ENCODE results near the gene PARD3B. TPM values are rescaled to one million over a fixed set of nuclear protein-coding genes. Genes with fewer than 3 reads are reported as not detected.

The PARD3B gene
- total RNA-seq, 2 donors from 2014 or later, result 15.0 to 17.8 TPM

GRCh38 chr2:205659922-205660321, 1114.6 kb downstream of the PARD3B start:
- TF ChIP-seq, protein P1, sequence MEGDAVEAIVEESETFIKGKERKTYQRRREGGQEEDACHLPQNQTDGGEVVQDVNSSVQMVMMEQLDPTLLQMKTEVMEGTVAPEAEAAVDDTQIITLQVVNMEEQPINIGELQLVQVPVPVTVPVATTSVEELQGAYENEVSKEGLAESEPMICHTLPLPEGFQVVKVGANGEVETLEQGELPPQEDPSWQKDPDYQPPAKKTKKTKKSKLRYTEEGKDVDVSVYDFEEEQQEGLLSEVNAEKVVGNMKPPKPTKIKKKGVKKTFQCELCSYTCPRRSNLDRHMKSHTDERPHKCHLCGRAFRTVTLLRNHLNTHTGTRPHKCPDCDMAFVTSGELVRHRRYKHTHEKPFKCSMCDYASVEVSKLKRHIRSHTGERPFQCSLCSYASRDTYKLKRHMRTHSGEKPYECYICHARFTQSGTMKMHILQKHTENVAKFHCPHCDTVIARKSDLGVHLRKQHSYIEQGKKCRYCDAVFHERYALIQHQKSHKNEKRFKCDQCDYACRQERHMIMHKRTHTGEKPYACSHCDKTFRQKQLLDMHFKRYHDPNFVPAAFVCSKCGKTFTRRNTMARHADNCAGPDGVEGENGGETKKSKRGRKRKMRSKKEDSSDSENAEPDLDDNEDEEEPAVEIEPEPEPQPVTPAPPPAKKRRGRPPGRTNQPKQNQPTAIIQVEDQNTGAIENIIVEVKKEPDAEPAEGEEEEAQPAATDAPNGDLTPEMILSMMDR (IDR thresholded peaks at IDR 0.05), result no peak
- TF ChIP-seq POLR2A (IDR thresholded peaks at IDR 0.05), result no peak
- H3K4me3 ChIP-seq, result no peak overlapping the region
- no peaks in the 10 kb centered on the region for H3K27me3 ChIP-seq
- intact Hi-C loops (cut with DNase I), result no loop called here
- ATAC-seq, result no peak
- no peak overlapping the region for H3K27ac ChIP-seq
- WGBS, 2 donors, result 64 to 85% methylated on average over 7 to 8 of the region's 8 CpGs
- no peaks in the 10 kb centered on the region for H3K4me1 ChIP-seq
- no peaks in the 10 kb centered on the region for H3K36me3 ChIP-seq (replicated peaks in 1 of 2; ENCODE audit: insufficient read depth in 1 of 2, low read depth in 2 of 2)
- no peak for DNase-seq
- no peaks in the 10 kb centered on the region for H3K9me3 ChIP-seq

DNA sequence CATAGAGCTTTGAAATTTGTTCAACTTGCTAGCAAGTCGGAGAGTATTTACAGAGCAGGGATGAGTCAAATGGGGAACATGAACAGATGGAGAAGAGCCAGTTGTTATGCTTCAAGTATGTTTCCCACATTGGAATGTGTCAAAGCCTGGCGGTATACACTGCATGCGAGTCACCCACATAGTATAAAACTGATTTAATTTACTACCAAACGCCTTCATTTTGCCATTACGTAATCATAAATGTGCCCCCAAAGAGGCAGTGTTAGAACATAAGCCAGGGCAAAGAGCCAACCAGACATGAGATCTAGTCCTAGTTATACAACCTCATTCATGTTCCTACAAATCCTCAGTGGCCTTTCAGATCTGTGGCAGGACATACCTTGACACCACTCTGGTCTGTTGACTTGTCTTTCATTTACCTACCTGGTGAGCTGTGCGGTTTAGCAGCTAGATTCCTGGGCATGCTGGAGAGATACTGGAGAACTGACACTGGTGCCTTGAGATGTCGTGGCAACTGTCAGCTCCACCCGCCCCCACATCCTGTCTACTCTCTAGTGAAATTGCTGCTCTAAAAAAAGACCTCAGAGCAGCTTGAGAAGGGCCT, 1115.3 kb downstream of the PARD3B start:
- Histone ChIP-seq H3K9me3 (no peaks in the 10 kb centered on the region), H3K27ac (no peak overlapping the region), H3K27me3 (no peaks in the 10 kb centered on the region), H3K36me3 (replicated peaks in 1 of 2; ENCODE audit: insufficient read depth in 1 of 2, low read depth in 2 of 2) (no peaks in the 10 kb centered on the region), H3K4me3 (no peak overlapping the region), H3K4me1 (no peaks in the 10 kb centered on the region)
- intact Hi-C loops (cut with DNase I), result no loop called here
- TF ChIP-seq POLR2A (IDR thresholded peaks at IDR 0.05), result no peak
- TF ChIP-seq, protein P1 (IDR thresholded peaks at IDR 0.05), result no peak
- DNase-seq (peak in 1 of 4 donors; percentile 10), ATAC-seq (no peak)
- 54 to 59% methylated on average over 8 of the region's 8 CpGs for WGBS, 2 donors

- H3K4me3 ChIP-seq, result no peak overlapping the region
- no peak overlapping the region for H3K27ac ChIP-seq
- H3K27me3 ChIP-seq, result no peaks in the 10 kb centered on the region
- ATAC-seq, result no peak
- intact Hi-C loops (cut with DNase I), result no loop called here
- H3K9me3 ChIP-seq, result no peaks in the 10 kb centered on the region
- no peak for DNase-seq
- TF ChIP-seq, protein P1 (IDR thresholded peaks at IDR 0.05), result no peak
- no peak for TF ChIP-seq POLR2A (IDR thresholded peaks at IDR 0.05)
- 80 to 81% methylated on average over 5 of the region's 5 CpGs for WGBS, 2 donors
- no peaks in the 10 kb centered on the region for H3K36me3 ChIP-seq (replicated peaks in 1 of 2; ENCODE audit: insufficient read depth in 1 of 2, low read depth in 2 of 2)
- no peaks in the 10 kb centered on the region for H3K4me1 ChIP-seq
These were observed 1116.0 kb downstream of the PARD3B start for GRCh38 chr2:205661281-205661680.

DNA sequence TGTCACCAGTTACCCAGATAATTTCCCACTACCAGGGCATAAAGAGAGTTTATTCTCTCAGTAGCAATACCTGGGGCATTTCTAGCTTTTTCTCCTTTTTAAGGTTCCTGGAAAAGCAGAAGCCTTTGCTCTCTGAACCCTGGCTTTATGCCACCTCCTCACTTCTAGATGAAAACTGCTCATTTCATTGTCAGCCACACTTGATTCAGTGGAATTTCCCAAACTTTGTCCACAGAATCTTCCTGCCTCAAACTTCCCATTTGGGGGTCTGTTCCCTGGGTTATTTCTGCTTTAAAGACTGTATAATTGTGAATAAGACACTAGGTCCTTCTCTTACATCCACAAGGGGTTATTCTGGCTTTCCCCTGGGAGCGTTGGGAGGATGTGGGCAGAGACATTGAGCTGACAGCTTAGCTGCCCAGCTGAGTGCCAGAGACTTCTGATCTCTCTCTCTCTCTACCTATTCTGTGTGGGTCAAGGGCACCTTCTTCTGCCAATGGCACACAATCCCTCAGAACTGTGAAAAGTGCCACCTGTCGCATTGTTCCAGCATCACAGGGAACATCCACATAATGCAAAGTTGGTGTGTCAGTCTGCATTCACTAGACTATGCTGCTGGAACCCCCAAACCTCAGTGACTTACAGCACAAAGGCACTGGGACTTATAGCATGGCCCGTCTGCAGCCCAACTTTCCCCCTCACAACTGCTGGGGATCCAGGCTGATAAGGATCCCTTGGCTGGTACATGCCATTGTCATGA, 1117.1 kb downstream of the PARD3B start:
- no peak for ATAC-seq
- intact Hi-C loops (cut with DNase I), result no loop called here
- Histone ChIP-seq H3K4me1 (no peaks in the 10 kb centered on the region), H3K9me3 (no peaks in the 10 kb centered on the region), H3K4me3 (no peak overlapping the region), H3K27ac (no peak overlapping the region), H3K36me3 (replicated peaks in 1 of 2; ENCODE audit: insufficient read depth in 1 of 2, low read depth in 2 of 2) (no peaks in the 10 kb centered on the region), H3K27me3 (no peaks in the 10 kb centered on the region)
- WGBS, 2 donors, result 79 to 88% methylated on average over 3 of the region's 3 CpGs
- TF ChIP-seq POLR2A (IDR thresholded peaks at IDR 0.05), result no peak
- no peak for DNase-seq

GRCh38 chr2:205665791-205666190, 1120.5 kb downstream of the PARD3B start:
- Histone ChIP-seq H3K27me3 (no peaks in the 10 kb centered on the region), H3K4me1 (no peaks in the 10 kb centered on the region), H3K27ac (no peak overlapping the region), H3K4me3 (no peak overlapping the region), H3K36me3 (replicated peaks in 1 of 2; ENCODE audit: insufficient read depth in 1 of 2, low read depth in 2 of 2) (no peaks in the 10 kb centered on the region), H3K9me3 (no peaks in the 10 kb centered on the region)
- intact Hi-C loops (cut with DNase I), result no loop called here
- no peak for ATAC-seq
- no peak for DNase-seq
- no peak for TF ChIP-seq POLR2A (IDR thresholded peaks at IDR 0.05)
- TF ChIP-seq, protein P1 (IDR thresholded peaks at IDR 0.05), result no peak
- 54 to 66% methylated on average over 2 of the region's 2 CpGs for WGBS, 2 donors

Small RNA genes lying within 50 kb of the gene (small RNA-seq; reads per million reads assigned to genes)
- not detected for gene AC008171.1
